ENCODE measurements around the gene VEGFB. TPM values are rescaled to one million over a fixed set of nuclear protein-coding genes. Genes with fewer than 3 reads are reported as not detected.

VEGFB gene
- total RNA-seq, 1 donor from 2014 or later: 50.6 TPM

Other genes starting within 250 kb of the VEGFB start
- 49.4 TPM for gene OTUB1, start 248.1 kb upstream of the VEGFB start, total RNA-seq
- gene FLRT1, start 198.7 kb upstream of the VEGFB start, total RNA-seq: 6.1 TPM
- 36.0 TPM for gene MACROD1, start 68.5 kb upstream of the VEGFB start, total RNA-seq
- 114 TPM for gene STIP1, start 48.4 kb upstream of the VEGFB start, total RNA-seq
- gene FERMT3, start 27.9 kb upstream of the VEGFB start, total RNA-seq: 13.4 TPM
- gene TRPT1, start 8.4 kb upstream of the VEGFB start, total RNA-seq: 35.5 TPM
- gene NUDT22, start 8.3 kb upstream of the VEGFB start, total RNA-seq: 51.3 TPM
- 28.6 TPM for gene DNAJC4, start 4.0 kb upstream of the VEGFB start, total RNA-seq
- gene FKBP2, start 6.5 kb downstream of the VEGFB start, total RNA-seq: 104 TPM
- 48.6 TPM for gene PPP1R14B, start 12.4 kb downstream of the VEGFB start, total RNA-seq
- 16.9 TPM for gene PLCB3, start 16.9 kb downstream of the VEGFB start, total RNA-seq
- gene BAD, start 50.1 kb downstream of the VEGFB start, total RNA-seq: 101 TPM
- gene GPR137, start 51.3 kb downstream of the VEGFB start, total RNA-seq: 13.6 TPM
- gene KCNK4, start 56.7 kb downstream of the VEGFB start, total RNA-seq: not detected
- gene CATSPERZ, start 65.8 kb downstream of the VEGFB start, total RNA-seq: not detected
- 29.7 TPM for gene ESRRA, start 70.9 kb downstream of the VEGFB start, total RNA-seq
- 194 TPM for gene TRMT112, start 83.0 kb downstream of the VEGFB start, total RNA-seq
- gene PRDX5, start 83.5 kb downstream of the VEGFB start, total RNA-seq: 138 TPM
- gene CCDC88B, start 105.6 kb downstream of the VEGFB start, total RNA-seq: 10.8 TPM
- 16.8 TPM for gene RPS6KA4, start 124.6 kb downstream of the VEGFB start, total RNA-seq